Upper lobe of left lung (tissue), 6 donors: Measurements from ENCODE around the gene FBXL22. TPM values are rescaled to one million over a fixed set of nuclear protein-coding genes. Genes with fewer than 3 reads are reported as not detected.
A peak's percentile ranks its signal among the peaks of the same experiment; 100 is the strongest.

ENCODE experiments used
- ATAC-seq, 2 donors: fragments of 200-7000 bp; cut with Tn5 transposase; one replicate each; pipeline ENCODE4 v1.9.1; 2022; ENCODE audit warnings: mild to moderate bottlenecking in 2 of 2, moderate library complexity in 2 of 2; ENCODE audit not compliant: low FRiP score in 2 of 2
- DNase-seq, 2 donors: peaks; one replicate each; pipeline ENCODE4 v3.0.0-alpha.2; 2019 to 2020
- H3K27ac ChIP-seq, 4 donors: fragments of 200-600 bp; sonication (generic); one replicate each; pipeline ENCODE4 v1.5.1; 2016 to 2019
- H3K27me3 ChIP-seq, 4 donors: fragments of 200-600 bp; sonication (generic); one replicate each; pipeline ENCODE4 v1.5.1; 2017 to 2019
- H3K36me3 ChIP-seq, 4 donors: fragments of 200-600 bp; sonication (generic); one replicate each; pipeline ENCODE4 v1.5.1; 2016 to 2019
- H3K4me1 ChIP-seq, 4 donors: fragments of 200-600 bp; sonication (generic); one replicate each; pipeline ENCODE4 v1.5.1; 2018 to 2019
- H3K4me3 ChIP-seq, 4 donors: fragments of 200-600 bp; sonication (generic); one replicate each; pipeline ENCODE4 v1.5.1; 2017 to 2019; ENCODE audit warnings: mild to moderate bottlenecking in 2 of 4, moderate library complexity in 1 of 4
- H3K9me3 ChIP-seq, 4 donors: fragments of 200-600 bp; sonication (generic); one replicate each; pipeline ENCODE4 v1.5.1; 2018 to 2019
- EP300 ChIP-seq, 4 donors: sonication (generic); formaldehyde crosslinking; IDR thresholded peaks; one replicate each; pipeline ENCODE4 v1.5.1; 2017; ENCODE audit warnings: antibody characterized with exemption in 4 of 4, control low read depth in 2 of 4
- POLR2A ChIP-seq, 4 donors: fragments of 450-650 bp; IDR thresholded peaks; one replicate each; pipeline ENCODE4 v1.5.1; 2016 to 2017; ENCODE audit warnings: antibody characterized with exemption in 4 of 4, mild to moderate bottlenecking in 2 of 4
- POLR2AphosphoS5 ChIP-seq, 2 donors: sonication (generic); formaldehyde crosslinking; IDR thresholded peaks; one replicate each; pipeline ENCODE4 v1.5.1; 2017; ENCODE audit warnings: antibody characterized with exemption in 2 of 2
- WGBS, 2 donors: methylation state at CpG; one replicate each; pipeline ENCODE4 v1.1.5; 2017 to 2018; 5-methylcytosine and 5-hydroxymethylcytosine counted together
- total RNA-seq, 6 donors: library from RNA; depleted of rRNA in 4 of 6; stranded (reverse); fragments of >200 nt in 4 of 6; gene quantifications; one replicate each; pipeline versions ENCODE4 v1.1.0 to v1.2.1, GENCODE V29; 2016 to 2021
- TF ChIP-seq, protein P1 (sequence below), 6 experiments: fragments of 450-650 bp in 4 of 6; fragments of 200-600 bp in 2 of 6; sonication (generic) in 2 of 6; IDR thresholded peaks; one replicate each; pipeline ENCODE4 v1.5.1; 2016 to 2019; ENCODE audit warnings: antibody characterized with exemption in 6 of 6
- donor health status: DM: no; HTN: no; CAD: no; lungs with moderate emphysema.
- donor health status: DM: no; HTN: yes; CAD: no; lungs with severe emphysema.

The FBXL22 gene
- total RNA-seq, result 1 to 10 TPM in 4 of 6 donors, not detected in 2; 1.1 to 2.0 (median 1.8) TPM

DNA sequence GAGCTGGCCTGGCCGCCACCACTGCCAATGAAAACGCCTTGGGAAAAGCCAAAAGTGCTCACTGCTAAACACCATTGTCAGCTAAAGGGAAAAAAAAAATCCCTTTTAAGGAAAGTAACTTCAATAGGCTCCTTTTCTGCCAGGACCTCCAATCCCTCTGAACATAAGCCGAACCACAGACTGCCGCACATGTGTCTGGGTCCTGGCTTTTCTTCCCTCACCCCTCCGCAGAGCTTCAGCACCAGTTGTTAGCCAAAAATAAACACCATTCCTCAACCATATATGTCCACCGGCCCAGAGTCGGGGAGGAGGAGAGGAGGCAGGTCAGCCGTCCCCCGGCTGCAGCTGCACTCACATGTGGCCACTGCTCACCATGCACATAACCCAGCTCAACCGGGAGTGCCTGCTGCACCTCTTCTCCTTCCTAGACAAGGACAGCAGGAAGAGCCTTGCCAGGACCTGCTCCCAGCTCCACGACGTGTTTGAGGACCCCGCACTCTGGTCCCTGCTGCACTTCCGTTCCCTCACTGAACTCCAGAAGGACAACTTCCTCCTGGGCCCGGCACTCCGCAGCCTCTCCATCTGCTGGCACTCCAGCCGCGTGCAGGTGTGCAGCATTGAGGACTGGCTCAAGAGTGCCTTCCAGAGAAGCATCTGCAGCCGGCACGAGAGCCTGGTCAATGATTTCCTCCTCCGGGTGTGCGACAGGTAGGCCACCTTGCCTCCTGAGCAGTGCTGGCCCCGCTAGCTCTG, at the start of gene FBXL22:
Gene FBXL22 (plus strand): TSS at position 350 of the 753 bp plus-strand sequence. CDS start 6 bp downstream, at position 356.
- H3K27ac ChIP-seq, result peak within 1 kb of the TSS; percentile 27 to 33 (median 29)
- no peak for TF ChIP-seq EP300 (IDR thresholded peaks at IDR 0.05)
- TF ChIP-seq POLR2A (IDR thresholded peaks at IDR 0.05), result no peak
- no peak for TF ChIP-seq POLR2AphosphoS5 (IDR thresholded peaks at IDR 0.05)
- TF ChIP-seq, protein P1, sequence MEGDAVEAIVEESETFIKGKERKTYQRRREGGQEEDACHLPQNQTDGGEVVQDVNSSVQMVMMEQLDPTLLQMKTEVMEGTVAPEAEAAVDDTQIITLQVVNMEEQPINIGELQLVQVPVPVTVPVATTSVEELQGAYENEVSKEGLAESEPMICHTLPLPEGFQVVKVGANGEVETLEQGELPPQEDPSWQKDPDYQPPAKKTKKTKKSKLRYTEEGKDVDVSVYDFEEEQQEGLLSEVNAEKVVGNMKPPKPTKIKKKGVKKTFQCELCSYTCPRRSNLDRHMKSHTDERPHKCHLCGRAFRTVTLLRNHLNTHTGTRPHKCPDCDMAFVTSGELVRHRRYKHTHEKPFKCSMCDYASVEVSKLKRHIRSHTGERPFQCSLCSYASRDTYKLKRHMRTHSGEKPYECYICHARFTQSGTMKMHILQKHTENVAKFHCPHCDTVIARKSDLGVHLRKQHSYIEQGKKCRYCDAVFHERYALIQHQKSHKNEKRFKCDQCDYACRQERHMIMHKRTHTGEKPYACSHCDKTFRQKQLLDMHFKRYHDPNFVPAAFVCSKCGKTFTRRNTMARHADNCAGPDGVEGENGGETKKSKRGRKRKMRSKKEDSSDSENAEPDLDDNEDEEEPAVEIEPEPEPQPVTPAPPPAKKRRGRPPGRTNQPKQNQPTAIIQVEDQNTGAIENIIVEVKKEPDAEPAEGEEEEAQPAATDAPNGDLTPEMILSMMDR (IDR thresholded peaks at IDR 0.05), result no peak
- 65 to 67% methylated on average over 18 to 22 of the region's 23 CpGs for WGBS, 2 donors
- H3K27me3 ChIP-seq, result no peaks in the 10 kb centered on the region
- DNase-seq (peak; percentile 64 to 66), ATAC-seq (no peak)
- peaks cover 0 to 24% (median 3%) of the 10 kb centered on the region in 4 donors for H3K36me3 ChIP-seq
- peak within 1 kb of the TSS in 1 of 4 donors; percentile 16 for H3K4me3 ChIP-seq
- H3K9me3 ChIP-seq, result no peaks in the 10 kb centered on the region
- H3K4me1 ChIP-seq, result peaks cover 24 to 46% (median 30%) of the 10 kb centered on the region in 4 donors

GRCh38 chr15:63551400-63551799, 45.8 kb upstream of the FBXL22 start:
- H3K36me3 ChIP-seq, result peaks cover 0 to 5% (median 0%) of the 10 kb centered on the region in 4 donors
- DNase-seq, result no peak

DNA sequence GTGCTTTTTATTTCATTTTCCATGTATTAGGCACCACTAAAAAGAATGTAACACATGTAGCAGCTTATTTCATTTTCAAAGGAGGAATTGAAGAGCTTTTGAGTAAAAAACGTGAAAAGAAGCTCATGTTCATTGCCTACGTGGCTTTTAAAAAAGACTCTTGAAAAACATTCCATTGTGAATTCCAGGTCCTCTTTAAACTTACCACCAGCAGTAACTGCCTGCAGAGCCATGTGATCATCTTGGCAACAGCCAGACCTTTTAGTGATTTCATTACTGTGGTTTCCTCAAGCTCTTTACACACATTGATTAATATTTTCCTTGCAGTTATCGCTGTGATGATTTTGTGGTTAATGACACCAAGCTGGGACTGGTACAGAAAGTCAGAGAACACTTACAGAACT, 43.8 kb upstream of the FBXL22 start:
- Histone ChIP-seq H3K27me3 (no peaks in the 10 kb centered on the region), H3K27ac (peak overlapping the region; percentile 69 to 81 (median 72)), H3K4me3 (peak overlapping the region in 1 of 4 donors; percentile 9), H3K4me1 (peaks cover 18 to 27% (median 23%) of the 10 kb centered on the region in 4 donors), H3K9me3 (no peaks in the 10 kb centered on the region), H3K36me3 (peaks cover 3 to 19% (median 6%) of the 10 kb centered on the region in 4 donors)
- ATAC-seq, result peak; percentile 86 to 93
- peak in 1 of 2 donors; percentile 68 for DNase-seq
- WGBS, 2 donors, result 7 to 13% methylated on average over 3 of the region's 3 CpGs
- TF ChIP-seq POLR2A (IDR thresholded peaks at IDR 0.05) (no peak), EP300 (IDR thresholded peaks at IDR 0.05) (peak in 1 of 4 donors; percentile 46), POLR2AphosphoS5 (IDR thresholded peaks at IDR 0.05) (no peak)
- TF ChIP-seq, protein P1 (IDR thresholded peaks at IDR 0.05), result no peak

More at GRCh38 chr15:63551400-63551799, 45.8 kb upstream of the FBXL22 start:
- TF ChIP-seq EP300 (IDR thresholded peaks at IDR 0.05), result no peak
- TF ChIP-seq POLR2A (IDR thresholded peaks at IDR 0.05), result no peak
- no peak for TF ChIP-seq POLR2AphosphoS5 (IDR thresholded peaks at IDR 0.05)
- TF ChIP-seq, protein P1 (IDR thresholded peaks at IDR 0.05), result no peak
- Histone ChIP-seq H3K4me3 (no peak overlapping the region), H3K27ac (no peak overlapping the region), H3K27me3 (no peaks in the 10 kb centered on the region), H3K4me1 (peaks cover 18 to 27% (median 23%) of the 10 kb centered on the region in 4 donors), H3K9me3 (no peaks in the 10 kb centered on the region)
- no peak for ATAC-seq
- 49 to 74% methylated on average over 1 of the region's 1 CpG for WGBS, 2 donors

- DNase-seq (no peak), ATAC-seq (no peak)
- no peaks in the 10 kb centered on the region for H3K27me3 ChIP-seq
- 85% methylated on average over 2 of the region's 2 CpGs for WGBS, 2 donors
- peak overlapping the region in 2 of 4 donors; percentile 71 to 73 for H3K27ac ChIP-seq
- no peak overlapping the region for H3K4me3 ChIP-seq
- peaks cover 18 to 27% (median 23%) of the 10 kb centered on the region in 4 donors for H3K4me1 ChIP-seq
- H3K36me3 ChIP-seq, result peaks cover 3 to 26% (median 6%) of the 10 kb centered on the region in 4 donors
- TF ChIP-seq, protein P1 (IDR thresholded peaks at IDR 0.05), result no peak
- TF ChIP-seq POLR2AphosphoS5 (IDR thresholded peaks at IDR 0.05), result no peak
- TF ChIP-seq POLR2A (IDR thresholded peaks at IDR 0.05), result no peak
- TF ChIP-seq EP300 (IDR thresholded peaks at IDR 0.05), result no peak
- H3K9me3 ChIP-seq, result no peaks in the 10 kb centered on the region
Observed at GRCh38 chr15:63554337-63554927, 42.8 kb upstream of the FBXL22 start.
